ENCODE results near the gene AK1. TPM values are rescaled to one million over a fixed set of nuclear protein-coding genes. Genes with fewer than 3 reads are reported as not detected.

Gene AK1
- total and polyA plus RNA-seq, 10 of the 15 experiments (the other 5 are each of a cell fraction or from before 2014, with no cell fraction given) = 0.23 to 3.1 (median 1.8) TPM

GRCh38 chr9:127869310-127870152, 7.9 kb downstream of the AK1 start (continued):
- TF ChIP-seq IRF5 (IDR thresholded peaks at IDR 0.05; ENCODE audit: borderline replicate concordance) (no peak), ZZZ3 (IDR thresholded peaks at IDR 0.05; ENCODE audit: control insufficient read depth, insufficient read length, low read depth) (no peak), MXI1 (IDR thresholded peaks at IDR 0.05; ENCODE audit: low read depth, low read length) (no peak; the same call in 1 of the 2 replicates), STAT1 (conservative IDR thresholded peaks at IDR 0.05) (0 out of 2 replicates have a peak, but pooled peaks have one; percentile 80), RAD21 (IDR thresholded peaks at IDR 0.05; ENCODE audit: insufficient read depth, low read depth, low read length) (peak; percentile 99), NBN (IDR thresholded peaks at IDR 0.05) (0 out of 2 replicates have a peak, but pooled peaks have one; percentile 25), ZNF687 (IDR thresholded peaks at IDR 0.05) (no peak), BHLHE40 (IDR thresholded peaks at IDR 0.05; ENCODE audit: borderline replicate concordance in 1 of 2, low read depth in 2 of 2, low read length in 1 of 2) (peak in 1 of 2 experiments; percentile 34; a peak in 1 of 4 replicates), RELA (IDR thresholded peaks at IDR 0.05; ENCODE audit: borderline replicate concordance, partially characterized antibody) (peak; percentile 42)

All from GM12878 (cell line).